ENCODE data around the gene IL10RA. TPM values are rescaled to one million over a fixed set of nuclear protein-coding genes. Genes with fewer than 3 reads are reported as not detected.

The IL10RA gene
- total and polyA plus RNA-seq, 4 donors, result 1.7 to 59.2 (median 14.6) TPM

DNA sequence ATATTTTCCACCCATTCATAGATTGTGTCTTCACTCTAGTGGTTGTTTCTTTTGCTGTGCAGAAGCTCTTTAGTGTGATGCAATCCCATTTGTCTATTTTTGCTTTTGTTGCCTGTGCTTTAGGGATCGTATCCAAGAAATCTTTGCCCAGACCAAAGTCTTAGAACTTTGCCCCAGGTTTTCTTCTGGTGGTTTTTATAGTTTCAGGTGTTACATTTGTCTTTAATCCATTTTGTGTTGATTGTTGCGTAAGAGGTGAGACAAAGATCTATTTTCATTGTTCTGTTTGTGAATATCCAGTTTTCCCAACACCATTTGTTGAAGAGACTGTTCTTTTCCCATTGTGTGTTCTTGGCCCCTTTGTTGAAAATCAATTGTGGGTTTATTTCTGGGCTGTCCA, 6.4 kb downstream of the IL10RA start:
- ATAC-seq (ENCODE audit: low FRiP score), result no peak
- Histone ChIP-seq H3K27ac (ENCODE audit: low read depth in 1 of 2, low read length in 2 of 2) (no peak overlapping the region), H3K27me3 (ENCODE audit: control insufficient read depth in 1 of 2, insufficient read depth in 2 of 2, low read length in 1 of 2) (peaks cover 0 to under 1% of the 10 kb centered on the region in 2 donors), H3K9me3 (ENCODE audit: control insufficient read depth, low read length) (no peaks in the 10 kb centered on the region), H3K4me1 (ENCODE audit: control insufficient read depth in 1 of 2, insufficient read depth in 2 of 2, low read length in 2 of 2) (no peaks in the 10 kb centered on the region), H3K36me3 (ENCODE audit: control insufficient read depth in 1 of 2, insufficient read depth in 2 of 2, low read length in 1 of 2) (no peaks in the 10 kb centered on the region), H3K4me3 (ENCODE audit: low read length in 2 of 2) (no peak overlapping the region)
- DNase-seq, result no peak
- intact Hi-C loops (cut with DNase I), result no loop called here
- 88 to 94% methylated on average over 2 of the region's 2 CpGs for WGBS, 2 donors

DNA sequence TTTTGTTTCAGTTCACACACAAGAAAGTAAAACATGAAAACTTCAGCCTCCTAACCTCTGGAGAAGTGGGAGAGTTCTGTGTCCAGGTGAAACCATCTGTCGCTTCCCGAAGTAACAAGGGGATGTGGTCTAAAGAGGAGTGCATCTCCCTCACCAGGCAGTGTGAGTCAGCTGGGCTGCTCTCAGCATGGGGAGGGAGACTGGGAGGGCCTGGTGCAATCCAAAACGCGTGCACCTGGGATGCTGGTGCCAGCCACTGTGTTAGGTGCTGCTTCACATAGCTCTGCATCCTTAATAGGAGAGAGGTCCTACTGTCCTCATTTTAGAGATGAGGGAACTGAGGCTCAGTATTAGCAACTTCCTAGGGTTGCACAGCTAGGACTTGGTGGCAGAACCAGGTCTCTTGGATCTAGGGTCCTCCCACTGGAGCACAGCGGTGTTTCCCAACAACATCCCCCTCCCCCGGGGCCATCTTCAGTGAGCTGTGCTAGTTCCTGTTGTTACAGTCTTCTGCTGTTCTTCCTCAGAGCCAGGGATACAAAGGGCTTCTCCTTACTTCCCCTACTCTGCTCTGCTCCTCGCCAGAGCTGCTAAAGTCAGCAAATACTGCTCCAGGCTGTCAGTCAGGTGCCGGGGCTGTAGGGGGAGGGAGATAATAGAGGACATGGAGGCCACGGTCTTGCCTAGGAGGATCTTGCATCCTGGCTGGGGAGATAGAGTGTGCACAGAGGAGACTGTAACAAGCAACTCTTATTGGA, 8.0 kb downstream of the IL10RA start:
- 53 to 59% methylated on average over 9 of the region's 9 CpGs for WGBS, 2 donors
- DNase-seq (peak in 1 of 2 donors; percentile 81), ATAC-seq (ENCODE audit: low FRiP score) (peak; percentile 29)
- H3K36me3 ChIP-seq (ENCODE audit: control insufficient read depth in 1 of 2, insufficient read depth in 2 of 2, low read length in 1 of 2), result no peaks in the 10 kb centered on the region
- no peaks in the 10 kb centered on the region for H3K4me1 ChIP-seq (ENCODE audit: control insufficient read depth in 1 of 2, insufficient read depth in 2 of 2, low read length in 2 of 2)
- no peaks in the 10 kb centered on the region for H3K9me3 ChIP-seq (ENCODE audit: control insufficient read depth, low read length)
- H3K27me3 ChIP-seq (ENCODE audit: control insufficient read depth in 1 of 2, insufficient read depth in 2 of 2, low read length in 1 of 2), result no peaks in the 10 kb centered on the region
- no peak overlapping the region for H3K27ac ChIP-seq (ENCODE audit: low read depth in 1 of 2, low read length in 2 of 2)
- intact Hi-C loops (cut with DNase I), result no loop called here
- no peak overlapping the region for H3K4me3 ChIP-seq (ENCODE audit: low read length in 2 of 2)

DNA sequence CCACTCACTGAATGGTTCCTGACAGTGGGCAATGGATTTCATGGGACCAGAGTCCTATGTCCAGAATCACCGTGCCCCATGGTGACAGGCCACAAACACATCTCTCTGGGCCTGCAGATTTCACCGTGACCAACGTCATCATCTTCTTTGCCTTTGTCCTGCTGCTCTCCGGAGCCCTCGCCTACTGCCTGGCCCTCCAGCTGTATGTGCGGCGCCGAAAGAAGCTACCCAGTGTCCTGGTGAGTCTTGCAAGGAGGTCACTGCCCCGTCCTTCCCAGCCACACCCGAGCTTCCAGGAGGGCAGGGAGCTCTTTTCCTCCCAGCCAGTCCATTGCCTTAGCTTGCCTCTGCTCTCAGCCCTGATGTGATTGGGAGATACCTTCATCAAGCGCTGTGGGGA, 9.3 kb downstream of the IL10RA start:
- no peaks in the 10 kb centered on the region for H3K4me1 ChIP-seq (ENCODE audit: control insufficient read depth in 1 of 2, insufficient read depth in 2 of 2, low read length in 2 of 2)
- intact Hi-C loops (cut with DNase I), result no loop called here
- H3K4me3 ChIP-seq (ENCODE audit: low read length in 2 of 2), result no peak overlapping the region
- no peaks in the 10 kb centered on the region for H3K27me3 ChIP-seq (ENCODE audit: control insufficient read depth in 1 of 2, insufficient read depth in 2 of 2, low read length in 1 of 2)
- no peak for ATAC-seq (ENCODE audit: low FRiP score)
- no peak for DNase-seq
- WGBS, 2 donors, result 92% methylated on average over 11 of the region's 11 CpGs
- H3K27ac ChIP-seq (ENCODE audit: low read depth in 1 of 2, low read length in 2 of 2), result no peak overlapping the region
- no peaks in the 10 kb centered on the region for H3K36me3 ChIP-seq (ENCODE audit: control insufficient read depth in 1 of 2, insufficient read depth in 2 of 2, low read length in 1 of 2)
- H3K9me3 ChIP-seq (ENCODE audit: control insufficient read depth, low read length), result no peaks in the 10 kb centered on the region

DNA sequence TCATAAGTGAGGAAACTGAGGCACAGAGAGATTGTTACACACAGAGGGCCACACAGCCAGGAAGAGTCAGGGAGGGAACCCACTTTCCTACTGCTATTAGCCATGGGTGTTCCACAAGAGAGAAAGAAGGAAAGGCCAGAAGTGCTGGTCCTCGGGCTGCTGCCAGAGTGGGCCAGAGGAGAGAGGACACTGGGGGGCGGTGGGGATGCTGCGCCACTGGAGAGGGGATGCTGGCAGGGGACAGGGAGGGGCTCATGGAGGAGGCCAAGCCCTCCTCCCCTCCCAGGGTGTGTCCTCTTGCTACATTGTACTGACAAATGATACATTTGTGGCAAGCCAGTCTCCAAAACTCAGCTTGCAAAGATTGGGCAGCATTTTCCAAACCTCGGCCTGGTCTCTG, 9.9 kb downstream of the IL10RA start:
- intact Hi-C loops (cut with DNase I), result no loop called here
- Histone ChIP-seq H3K27ac (ENCODE audit: low read depth in 1 of 2, low read length in 2 of 2) (no peak overlapping the region), H3K36me3 (ENCODE audit: control insufficient read depth in 1 of 2, insufficient read depth in 2 of 2, low read length in 1 of 2) (no peaks in the 10 kb centered on the region), H3K9me3 (ENCODE audit: control insufficient read depth, low read length) (no peaks in the 10 kb centered on the region), H3K4me3 (ENCODE audit: low read length in 2 of 2) (no peak overlapping the region), H3K27me3 (ENCODE audit: control insufficient read depth in 1 of 2, insufficient read depth in 2 of 2, low read length in 1 of 2) (no peaks in the 10 kb centered on the region), H3K4me1 (ENCODE audit: control insufficient read depth in 1 of 2, insufficient read depth in 2 of 2, low read length in 2 of 2) (no peaks in the 10 kb centered on the region)
- 90 to 96% methylated on average over 3 to 4 of the region's 4 CpGs for WGBS, 2 donors
- DNase-seq (no peak), ATAC-seq (ENCODE audit: low FRiP score) (no peak)

DNA sequence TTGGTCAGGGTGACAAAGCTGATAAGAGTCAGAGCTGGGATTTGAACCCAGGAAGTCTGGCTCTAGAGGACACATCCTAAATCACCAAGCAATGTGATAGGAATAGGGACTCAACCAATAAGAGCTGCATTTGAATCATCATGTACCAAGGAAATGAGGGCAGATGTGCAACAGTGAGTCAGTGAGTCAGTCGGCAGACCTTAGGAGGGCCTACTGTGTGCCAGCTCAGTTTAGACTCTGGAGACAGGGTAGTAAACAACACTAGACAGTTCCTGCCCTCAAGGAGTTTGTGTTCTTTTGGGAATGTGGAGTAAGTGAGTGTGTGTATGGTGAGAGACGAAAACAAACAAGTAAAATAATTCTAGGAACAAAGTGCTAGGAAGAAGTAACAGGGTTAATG, 11.2 kb downstream of the IL10RA start:
- intact Hi-C loops (cut with DNase I), result no loop called here
- ATAC-seq (ENCODE audit: low FRiP score) (no peak), DNase-seq (no peak)
- no peaks in the 10 kb centered on the region for H3K4me1 ChIP-seq (ENCODE audit: control insufficient read depth in 1 of 2, insufficient read depth in 2 of 2, low read length in 2 of 2)
- H3K9me3 ChIP-seq (ENCODE audit: control insufficient read depth, low read length), result no peaks in the 10 kb centered on the region
- no peaks in the 10 kb centered on the region for H3K36me3 ChIP-seq (ENCODE audit: control insufficient read depth in 1 of 2, insufficient read depth in 2 of 2, low read length in 1 of 2)
- 94 to 96% methylated on average over 2 of the region's 2 CpGs for WGBS, 2 donors
- H3K4me3 ChIP-seq (ENCODE audit: low read length in 2 of 2), result no peak overlapping the region
- H3K27ac ChIP-seq (ENCODE audit: low read depth in 1 of 2, low read length in 2 of 2), result no peak overlapping the region
- no peaks in the 10 kb centered on the region for H3K27me3 ChIP-seq (ENCODE audit: control insufficient read depth in 1 of 2, insufficient read depth in 2 of 2, low read length in 1 of 2)

DNA sequence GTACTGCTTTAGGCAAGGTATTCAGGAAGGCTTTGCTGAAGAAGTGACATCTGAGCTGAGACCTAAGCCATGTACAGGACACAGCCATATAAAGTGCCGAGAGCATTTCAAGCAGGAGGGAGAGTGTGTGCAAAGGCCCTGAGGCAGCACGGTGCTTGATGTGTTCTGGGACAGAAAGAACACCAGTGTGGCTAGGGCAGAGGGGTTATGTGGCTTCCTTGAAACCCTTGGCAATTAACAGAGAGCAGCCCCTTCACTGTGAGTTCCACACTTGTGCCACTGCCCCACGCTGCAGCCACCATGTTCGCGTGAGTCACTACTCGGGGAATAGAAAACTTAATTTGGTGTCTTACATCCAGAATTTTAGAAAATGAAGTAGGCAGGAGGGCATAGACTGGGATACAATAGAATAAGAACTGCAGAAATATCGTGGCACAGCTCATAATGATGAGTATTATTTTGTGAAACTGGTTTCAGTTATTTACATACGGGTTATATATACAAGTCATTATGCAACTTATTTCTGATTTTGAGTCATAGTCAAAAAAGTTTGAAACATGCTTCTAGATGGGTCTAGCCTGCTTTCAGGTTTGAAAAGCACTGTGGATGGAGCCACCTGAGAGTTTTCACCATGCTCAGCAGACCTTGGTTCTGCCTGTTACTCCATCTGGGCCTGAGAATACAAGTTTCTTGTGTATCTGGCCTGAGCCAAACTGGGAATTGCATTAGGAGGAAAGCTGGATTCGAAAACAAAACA, 11.8 kb downstream of the IL10RA start:
- intact Hi-C loops (cut with DNase I), result no loop called here
- no peaks in the 10 kb centered on the region for H3K36me3 ChIP-seq (ENCODE audit: control insufficient read depth in 1 of 2, insufficient read depth in 2 of 2, low read length in 1 of 2)
- H3K27me3 ChIP-seq (ENCODE audit: control insufficient read depth in 1 of 2, insufficient read depth in 2 of 2, low read length in 1 of 2), result no peaks in the 10 kb centered on the region
- ATAC-seq (ENCODE audit: low FRiP score) (no peak), DNase-seq (no peak)
- H3K9me3 ChIP-seq (ENCODE audit: control insufficient read depth, low read length), result no peaks in the 10 kb centered on the region
- H3K4me1 ChIP-seq (ENCODE audit: control insufficient read depth in 1 of 2, insufficient read depth in 2 of 2, low read length in 2 of 2), result no peaks in the 10 kb centered on the region
- no peak overlapping the region for H3K4me3 ChIP-seq (ENCODE audit: low read length in 2 of 2)
- WGBS, 2 donors, result 91 to 92% methylated on average over 9 of the region's 9 CpGs
- H3K27ac ChIP-seq (ENCODE audit: low read depth in 1 of 2, low read length in 2 of 2), result no peak overlapping the region

DNA sequence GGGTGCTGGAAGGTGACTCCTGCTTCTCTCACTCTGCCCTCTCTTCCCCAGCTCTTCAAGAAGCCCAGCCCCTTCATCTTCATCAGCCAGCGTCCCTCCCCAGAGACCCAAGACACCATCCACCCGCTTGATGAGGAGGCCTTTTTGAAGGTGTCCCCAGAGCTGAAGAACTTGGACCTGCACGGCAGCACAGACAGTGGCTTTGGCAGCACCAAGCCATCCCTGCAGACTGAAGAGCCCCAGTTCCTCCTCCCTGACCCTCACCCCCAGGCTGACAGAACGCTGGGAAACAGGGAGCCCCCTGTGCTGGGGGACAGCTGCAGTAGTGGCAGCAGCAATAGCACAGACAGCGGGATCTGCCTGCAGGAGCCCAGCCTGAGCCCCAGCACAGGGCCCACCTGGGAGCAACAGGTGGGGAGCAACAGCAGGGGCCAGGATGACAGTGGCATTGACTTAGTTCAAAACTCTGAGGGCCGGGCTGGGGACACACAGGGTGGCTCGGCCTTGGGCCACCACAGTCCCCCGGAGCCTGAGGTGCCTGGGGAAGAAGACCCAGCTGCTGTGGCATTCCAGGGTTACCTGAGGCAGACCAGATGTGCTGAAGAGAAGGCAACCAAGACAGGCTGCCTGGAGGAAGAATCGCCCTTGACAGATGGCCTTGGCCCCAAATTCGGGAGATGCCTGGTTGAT, 12.6 kb downstream of the IL10RA start:
- H3K4me1 ChIP-seq (ENCODE audit: control insufficient read depth in 1 of 2, insufficient read depth in 2 of 2, low read length in 2 of 2), result no peaks in the 10 kb centered on the region
- H3K4me3 ChIP-seq (ENCODE audit: low read length in 2 of 2), result no peak overlapping the region
- no peaks in the 10 kb centered on the region for H3K36me3 ChIP-seq (ENCODE audit: control insufficient read depth in 1 of 2, insufficient read depth in 2 of 2, low read length in 1 of 2)
- no peaks in the 10 kb centered on the region for H3K9me3 ChIP-seq (ENCODE audit: control insufficient read depth, low read length)
- 82 to 87% methylated on average over 10 of the region's 10 CpGs for WGBS, 2 donors
- H3K27ac ChIP-seq (ENCODE audit: low read depth in 1 of 2, low read length in 2 of 2), result no peak overlapping the region
- intact Hi-C loops (cut with DNase I), result no loop called here
- no peak for DNase-seq
- ATAC-seq (ENCODE audit: low FRiP score), result no peak
- H3K27me3 ChIP-seq (ENCODE audit: control insufficient read depth in 1 of 2, insufficient read depth in 2 of 2, low read length in 1 of 2), result no peaks in the 10 kb centered on the region

DNA sequence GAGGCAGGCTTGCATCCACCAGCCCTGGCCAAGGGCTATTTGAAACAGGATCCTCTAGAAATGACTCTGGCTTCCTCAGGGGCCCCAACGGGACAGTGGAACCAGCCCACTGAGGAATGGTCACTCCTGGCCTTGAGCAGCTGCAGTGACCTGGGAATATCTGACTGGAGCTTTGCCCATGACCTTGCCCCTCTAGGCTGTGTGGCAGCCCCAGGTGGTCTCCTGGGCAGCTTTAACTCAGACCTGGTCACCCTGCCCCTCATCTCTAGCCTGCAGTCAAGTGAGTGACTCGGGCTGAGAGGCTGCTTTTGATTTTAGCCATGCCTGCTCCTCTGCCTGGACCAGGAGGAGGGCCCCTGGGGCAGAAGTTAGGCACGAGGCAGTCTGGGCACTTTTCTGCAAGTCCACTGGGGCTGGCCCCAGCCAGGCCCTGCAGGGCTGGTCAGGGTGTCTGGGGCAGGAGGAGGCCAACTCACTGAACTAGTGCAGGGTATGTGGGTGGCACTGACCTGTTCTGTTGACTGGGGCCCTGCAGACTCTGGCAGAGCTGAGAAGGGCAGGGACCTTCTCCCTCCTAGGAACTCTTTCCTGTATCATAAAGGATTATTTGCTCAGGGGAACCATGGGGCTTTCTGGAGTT, 13.3 kb downstream of the IL10RA start:
- DNase-seq (no peak), ATAC-seq (ENCODE audit: low FRiP score) (no peak)
- no peaks in the 10 kb centered on the region for H3K36me3 ChIP-seq (ENCODE audit: control insufficient read depth in 1 of 2, insufficient read depth in 2 of 2, low read length in 1 of 2)
- no peaks in the 10 kb centered on the region for H3K27me3 ChIP-seq (ENCODE audit: control insufficient read depth in 1 of 2, insufficient read depth in 2 of 2, low read length in 1 of 2)
- peaks cover 2% of the 10 kb centered on the region for H3K9me3 ChIP-seq (ENCODE audit: control insufficient read depth, low read length)
- H3K4me3 ChIP-seq (ENCODE audit: low read length in 2 of 2), result no peak overlapping the region
- no peaks in the 10 kb centered on the region for H3K4me1 ChIP-seq (ENCODE audit: control insufficient read depth in 1 of 2, insufficient read depth in 2 of 2, low read length in 2 of 2)
- WGBS, 2 donors, result 65 to 68% methylated on average over 3 of the region's 3 CpGs
- no peak overlapping the region for H3K27ac ChIP-seq (ENCODE audit: low read depth in 1 of 2, low read length in 2 of 2)
- intact Hi-C loops (cut with DNase I), result no loop called here

All from aorta (tissue), 5 donors.